B cell (primary cell): ENCODE results near the gene SORT1. TPM values are rescaled to one million over a fixed set of nuclear protein-coding genes. Genes with fewer than 3 reads are reported as not detected.

ENCODE experiments used
- ATAC-seq: fragments of 200-7000 bp; cut with Tn5 transposase; one replicate; pipeline ENCODE4 v1.10.0; 2021; ENCODE audit warnings: low read depth, mild to moderate bottlenecking, moderate number of reproducible peaks, moderate library complexity
- CTCF ChIA-PET: fragments of 350-600 bp; sonication (Branson Sonifier 250); formaldehyde crosslinking; loops from one replicate; lab custom pipeline; 2021; ENCODE audit warnings: antibody characterized with exemption, inconsistent platforms; lab: Charles Lee
- POLR2A ChIA-PET: fragments of 350-600 bp; sonication (Branson Sonifier 250); formaldehyde crosslinking; loops from one replicate; lab custom pipeline; 2021; ENCODE audit warnings: antibody characterized with exemption; lab: Charles Lee
- DNase-seq: peaks from one replicate; pipeline ENCODE4 v3.0.0; 2013
- H2AFZ ChIP-seq: 2 replicates; pipeline ENCODE4 v1.6.1; 2012; ENCODE audit warnings: mild to moderate bottlenecking, low read depth, low read length; ENCODE audit not compliant: insufficient read depth, poor library complexity, severe bottlenecking
- H3K27ac ChIP-seq, 2 donors: 1 replicate in 1 of 2; 2 replicates in 1 of 2; pipeline ENCODE4 v1.5.1; 2012 to 2013; ENCODE audit warnings: low read length in 2 of 2, mild to moderate bottlenecking in 2 of 2, moderate library complexity in 1 of 2
- H3K27me3 ChIP-seq, 4 experiments: fragments of 200-600 bp in 1 of 4; sonication (generic) in 1 of 4; replicated peaks in 1 of 4; 1 replicate in 2 of 4; 2 replicates in 2 of 4; pipeline versions ENCODE4 v1.6.1 to v1.7.0; 2013 to 2016; ENCODE audit warnings: low read length in 3 of 4, mild to moderate bottlenecking in 2 of 4, mixed read lengths in 1 of 4, moderate library complexity in 1 of 4; ENCODE audit not compliant: insufficient read depth in 4 of 4, control insufficient read depth in 3 of 4; ENCODE audit errors: control extremely low read depth in 1 of 4
- H3K36me3 ChIP-seq, 2 experiments: replicated peaks in 1 of 2; 1 replicate in 1 of 2; 2 replicates in 1 of 2; pipeline versions ENCODE4 v1.6.1 to v1.7.1; 2013; ENCODE audit warnings: low read length in 1 of 2; ENCODE audit not compliant: insufficient read depth in 2 of 2, control insufficient read depth in 1 of 2; ENCODE audit errors: control extremely low read depth in 1 of 2, extremely low read depth in 1 of 2
- H3K4me1 ChIP-seq, 2 donors: fragments of 200-600 bp in 1 of 2; sonication (generic) in 1 of 2; 1 replicate in 1 of 2; 2 replicates in 1 of 2; pipeline versions ENCODE4 v1.5.1 to v1.6.1; 2013 to 2017; ENCODE audit warnings: low read length in 2 of 2; ENCODE audit not compliant: control insufficient read depth in 2 of 2, insufficient read depth in 2 of 2
- H3K4me2 ChIP-seq: replicated peaks from 2 replicates; pipeline ENCODE3; 2012; ENCODE audit warnings: mild to moderate bottlenecking, low read depth, low read length; ENCODE audit not compliant: poor library complexity, severe bottlenecking
- H3K4me3 ChIP-seq, 5 experiments: fragments of 200-600 bp in 1 of 5; sonication (generic) in 1 of 5; 1 replicate in 3 of 5; 2 replicates in 2 of 5; pipeline versions ENCODE4 v1.5.1 to v1.7.0; 2011 to 2016; ENCODE audit warnings: low read length in 4 of 5, mild to moderate bottlenecking in 4 of 5, low read depth in 2 of 5, control low read depth in 1 of 5, moderate library complexity in 1 of 5; ENCODE audit not compliant: insufficient read depth in 1 of 5; ENCODE audit errors: control extremely low read depth in 1 of 5, extremely low read depth in 1 of 5
- H3K79me2 ChIP-seq: fragments of 200-600 bp; sonication (generic); one replicate; pipeline ENCODE4 v1.6.0; 2016; ENCODE audit warnings: low read length; ENCODE audit not compliant: control insufficient read depth, insufficient read depth
- H3K9ac ChIP-seq: fragments of 200-600 bp; sonication (generic); 2 replicates; pipeline ENCODE4 v1.6.1; 2017; ENCODE audit warnings: mild to moderate bottlenecking, low read length, moderate library complexity
- H3K9me3 ChIP-seq, 3 donors: one replicate each; pipeline versions ENCODE4 v1.6.1 to v1.7.1; 2013; ENCODE audit warnings: low read length in 2 of 3; ENCODE audit not compliant: control insufficient read depth in 2 of 3, insufficient read depth in 1 of 3; ENCODE audit errors: control extremely low read depth in 1 of 3
- H4K20me1 ChIP-seq: 2 replicates; pipeline ENCODE4 v1.6.0; 2012; ENCODE audit warnings: mild to moderate bottlenecking, low read length; ENCODE audit not compliant: insufficient read depth, control insufficient read depth, poor library complexity, severe bottlenecking
- H3K27ac Mint-ChIP-seq: one replicate; pipeline ENCODE4 v1.8.0; 2021; ENCODE audit warnings: mixed read lengths
- H3K27me3 Mint-ChIP-seq: one replicate; pipeline ENCODE4 v1.8.0; 2021; ENCODE audit warnings: mixed read lengths
- H3K4me1 Mint-ChIP-seq: one replicate; pipeline ENCODE4 v1.8.0; 2021; ENCODE audit warnings: mixed read lengths
- H3K4me3 Mint-ChIP-seq: one replicate; pipeline ENCODE4 v1.8.0; 2021; ENCODE audit warnings: mixed read lengths
- H3K9me3 Mint-ChIP-seq: one replicate; pipeline ENCODE4 v1.8.0; 2022; ENCODE audit warnings: mixed read lengths; ENCODE audit not compliant: insufficient read depth
- CTCF ChIP-seq: fragments of 200-600 bp; IDR thresholded peaks from one replicate; pipeline ENCODE4 v1.8.0; 2022; ENCODE audit warnings: antibody characterized with exemption, mild to moderate bottlenecking
- WGBS: methylation state at CpG from one replicate; pipeline ENCODE4 v1.1.5; 2013; ENCODE audit warnings: missing lambda C conversion rate; ENCODE audit not compliant: insufficient coverage; 5-methylcytosine and 5-hydroxymethylcytosine counted together
- intact Hi-C: fragments of 100-400 bp; cut with micrococcal nuclease; formaldehyde crosslinking; loops from one replicate; pipeline ENCODE4 v1.10.0; 2022
- polyA plus RNA-seq: library from polyadenylated mRNA; depleted of rRNA; stranded (reverse); fragments of >200 nt; gene quantifications from 2 replicates; pipeline ENCODE4 v1.2.3, GENCODE V29; 2012
- total RNA-seq, 2 donors: library from RNA; stranded (reverse); fragments of 120-200 nt in 1 of 2; gene quantifications; 1 replicate in 1 of 2; 2 replicates in 1 of 2; pipeline versions ENCODE4 v1.2.3 to v1.2.4, GENCODE V29; 2013 to 2022

The SORT1 gene
- total and polyA plus RNA-seq, 2 donors (not counting 1 experiment from before 2014, with no cell fraction given), result 0.13 to 0.25 TPM

GRCh38 chr1:109314795-109315194 lies 82.9 kb downstream of the SORT1 start:
- peaks cover 5% of the 10 kb centered on the region for H3K27me3 Mint-ChIP-seq
- no peaks in the 10 kb centered on the region for H4K20me1 ChIP-seq
- POLR2A ChIA-PET, result interaction anchor here (0.7 kb wide), 2 partner anchors 83 to 939 kb away, joined by 8 to 10 read pairs; partner anchors contain the start of gene SORT1
- H2AFZ ChIP-seq, result no peak overlapping the region
- no CpG with 5 or more reads among the region's 1 CpG for WGBS
- no peaks in the 10 kb centered on the region for H3K4me1 Mint-ChIP-seq
- no peak overlapping the region for H3K4me3 Mint-ChIP-seq
- no peaks in the 10 kb centered on the region for H3K79me2 ChIP-seq
- no peak overlapping the region for H3K27ac ChIP-seq
- no peaks in the 10 kb centered on the region for H3K9me3 Mint-ChIP-seq
- no peaks in the 10 kb centered on the region for H3K9me3 ChIP-seq
- no peak overlapping the region for H3K4me3 ChIP-seq
- H3K4me1 ChIP-seq, result no peaks in the 10 kb centered on the region
- no peak for TF ChIP-seq CTCF
- H3K4me2 ChIP-seq, result no peak overlapping the region
- ATAC-seq (no peak), DNase-seq (no peak)
- no peaks in the 10 kb centered on the region for H3K36me3 ChIP-seq
- CTCF ChIA-PET, result interaction anchor here (0.6 to 0.9 kb wide), 2 partner anchors 36 to 235 kb away, joined by 3 to 4 read pairs; no protein-coding TSS in a partner anchor
- H3K27ac Mint-ChIP-seq, result no peak overlapping the region
- intact Hi-C loops, result no loop called here
- H3K9ac ChIP-seq, result no peak overlapping the region
- H3K27me3 ChIP-seq, result no peaks in the 10 kb centered on the region

GRCh38 chr1:109312978-109313775 lies 84.5 kb downstream of the SORT1 start:
- H3K4me1 ChIP-seq, result peaks cover 0 to 1% of the 10 kb centered on the region in 2 donors
- no peak overlapping the region for H3K4me2 ChIP-seq
- H3K9me3 ChIP-seq, result no peaks in the 10 kb centered on the region
- no peaks in the 10 kb centered on the region for H3K36me3 ChIP-seq
- no peak overlapping the region for H3K27ac Mint-ChIP-seq
- H3K79me2 ChIP-seq, result no peaks in the 10 kb centered on the region
- no peak overlapping the region for H3K4me3 Mint-ChIP-seq
- H3K27me3 Mint-ChIP-seq, result no peaks in the 10 kb centered on the region
- CTCF ChIA-PET, result interaction anchor here (0.6 to 0.7 kb wide), 2 partner anchors 12 to 269 kb away, joined by 3 to 4 read pairs; no protein-coding TSS in a partner anchor
- H3K9ac ChIP-seq, result no peak overlapping the region
- H3K9me3 Mint-ChIP-seq, result no peaks in the 10 kb centered on the region
- no peak overlapping the region for H2AFZ ChIP-seq
- peaks cover under 1% of the 10 kb centered on the region for H3K4me1 Mint-ChIP-seq
- H3K4me3 ChIP-seq, result no peak overlapping the region
- TF ChIP-seq CTCF, result no peak
- POLR2A ChIA-PET, result no interaction called here
- no peak overlapping the region for H3K27ac ChIP-seq
- H4K20me1 ChIP-seq, result no peaks in the 10 kb centered on the region
- intact Hi-C loops, result no loop called here
- 100% methylated on average over 6 of the region's 12 CpGs for WGBS
- no peak for ATAC-seq
- no peak for DNase-seq
- H3K27me3 ChIP-seq, result no peaks in the 10 kb centered on the region
